ENCODE data around the gene CD320.

- TF ChIP-seq EZH2 (IDR thresholded peaks at IDR 0.05; ENCODE audit: insufficient read depth, poor library complexity, severe bottlenecking) (peak; percentile 4), EZH2phosphoT487 (IDR thresholded peaks at IDR 0.05; ENCODE audit: insufficient read depth, low read depth) (no peak)
These were observed 25.0 kb upstream of the CD320 start for GRCh38 chr19:8332976-8333766.
